Endothelial cell (in vitro differentiated cells): ENCODE measurements around the gene SLC37A1. TPM values are rescaled to one million over a fixed set of nuclear protein-coding genes. Genes with fewer than 3 reads are reported as not detected.

Experiments
- DNase-seq: peaks from one replicate; pipeline ENCODE4 v3.0.0; 2021; ENCODE audit warnings: low spot score
- H3K27ac Mint-ChIP-seq: one replicate; pipeline ENCODE4 v1.8.0; 2021; ENCODE audit warnings: mixed read lengths, inconsistent platforms; ENCODE audit not compliant: unreplicated experiment
- H3K27me3 Mint-ChIP-seq: one replicate; pipeline ENCODE4 v1.8.0; 2021; ENCODE audit warnings: mild to moderate bottlenecking, moderate library complexity, mixed read lengths, inconsistent platforms; ENCODE audit not compliant: unreplicated experiment
- H3K36me3 Mint-ChIP-seq: one replicate; pipeline ENCODE4 v1.8.0; 2021; ENCODE audit warnings: mild to moderate bottlenecking, low read depth, mixed read lengths, inconsistent platforms; ENCODE audit not compliant: unreplicated experiment
- H3K4me1 Mint-ChIP-seq: one replicate; pipeline ENCODE4 v1.8.0; 2021; ENCODE audit warnings: mild to moderate bottlenecking, mixed read lengths, inconsistent platforms; ENCODE audit not compliant: unreplicated experiment
- H3K4me3 Mint-ChIP-seq: one replicate; pipeline ENCODE4 v1.8.0; 2021; ENCODE audit warnings: mild to moderate bottlenecking, mixed read lengths, inconsistent platforms; ENCODE audit not compliant: unreplicated experiment
- H3K9me3 Mint-ChIP-seq: one replicate; pipeline ENCODE4 v1.8.0; 2021; ENCODE audit warnings: mixed read lengths, inconsistent platforms; ENCODE audit not compliant: unreplicated experiment
- total RNA-seq: library from RNA; stranded (reverse); fragmentation: NEBNext Ultra II Directional; extraction: Animal tissue kit (Norgen Biotek cat#: 25700); gene quantifications from one replicate; pipeline ENCODE4 v1.2.1, GENCODE V29; 2021; ENCODE audit not compliant: unreplicated experiment
- TF ChIP-seq, protein P1 (sequence below): fragments of 200-600 bp; sonication (generic); IDR thresholded peaks from one replicate; pipeline ENCODE4 v1.5.0; 2021; ENCODE audit warnings: antibody characterized with exemption; ENCODE audit not compliant: unreplicated experiment

SLC37A1 gene
- total RNA-seq, 1 donor from 2014 or later: 12.3 TPM

DNA sequence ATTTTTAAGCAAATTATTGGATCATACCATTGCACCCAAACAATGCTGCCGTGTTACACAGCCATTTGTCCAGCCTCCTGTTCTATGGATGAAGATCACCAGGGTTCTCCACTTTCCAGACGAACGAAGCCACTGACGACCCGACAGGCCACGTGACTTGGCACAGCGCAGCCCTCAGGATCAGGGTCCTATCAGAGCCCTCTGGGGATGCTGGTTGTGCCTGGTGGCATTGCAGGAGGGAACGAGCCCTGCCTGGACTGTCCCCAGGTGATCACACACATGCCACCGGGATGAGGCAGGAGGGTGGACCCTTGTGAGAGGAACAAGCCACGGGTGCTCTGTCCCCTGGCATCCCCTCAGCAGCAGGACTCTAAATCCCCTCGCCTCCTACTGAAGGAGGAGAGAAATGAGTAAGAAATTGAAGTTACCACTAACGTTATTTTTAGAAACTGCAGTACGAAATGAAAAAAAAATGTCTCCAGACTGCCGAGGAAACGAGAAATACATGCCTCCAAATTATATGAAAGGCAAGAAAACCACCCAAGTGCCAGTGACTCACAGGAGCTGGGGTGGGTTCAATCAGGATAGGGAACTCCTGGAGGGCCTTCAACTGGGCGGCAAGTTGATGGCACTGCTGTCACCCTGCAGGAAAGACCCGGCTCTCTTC is 81.1 kb downstream of the SLC37A1 start:
- Mint-ChIP-seq H3K4me1 (peaks cover 5% of the 10 kb centered on the region), H3K4me3 (no peak overlapping the region), H3K9me3 (no peaks in the 10 kb centered on the region), H3K27me3 (peaks cover 5% of the 10 kb centered on the region), H3K27ac (no peak overlapping the region), H3K36me3 (peaks cover 10% of the 10 kb centered on the region)
- no peak for DNase-seq
- TF ChIP-seq, protein P1, sequence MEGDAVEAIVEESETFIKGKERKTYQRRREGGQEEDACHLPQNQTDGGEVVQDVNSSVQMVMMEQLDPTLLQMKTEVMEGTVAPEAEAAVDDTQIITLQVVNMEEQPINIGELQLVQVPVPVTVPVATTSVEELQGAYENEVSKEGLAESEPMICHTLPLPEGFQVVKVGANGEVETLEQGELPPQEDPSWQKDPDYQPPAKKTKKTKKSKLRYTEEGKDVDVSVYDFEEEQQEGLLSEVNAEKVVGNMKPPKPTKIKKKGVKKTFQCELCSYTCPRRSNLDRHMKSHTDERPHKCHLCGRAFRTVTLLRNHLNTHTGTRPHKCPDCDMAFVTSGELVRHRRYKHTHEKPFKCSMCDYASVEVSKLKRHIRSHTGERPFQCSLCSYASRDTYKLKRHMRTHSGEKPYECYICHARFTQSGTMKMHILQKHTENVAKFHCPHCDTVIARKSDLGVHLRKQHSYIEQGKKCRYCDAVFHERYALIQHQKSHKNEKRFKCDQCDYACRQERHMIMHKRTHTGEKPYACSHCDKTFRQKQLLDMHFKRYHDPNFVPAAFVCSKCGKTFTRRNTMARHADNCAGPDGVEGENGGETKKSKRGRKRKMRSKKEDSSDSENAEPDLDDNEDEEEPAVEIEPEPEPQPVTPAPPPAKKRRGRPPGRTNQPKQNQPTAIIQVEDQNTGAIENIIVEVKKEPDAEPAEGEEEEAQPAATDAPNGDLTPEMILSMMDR: no peak

DNA sequence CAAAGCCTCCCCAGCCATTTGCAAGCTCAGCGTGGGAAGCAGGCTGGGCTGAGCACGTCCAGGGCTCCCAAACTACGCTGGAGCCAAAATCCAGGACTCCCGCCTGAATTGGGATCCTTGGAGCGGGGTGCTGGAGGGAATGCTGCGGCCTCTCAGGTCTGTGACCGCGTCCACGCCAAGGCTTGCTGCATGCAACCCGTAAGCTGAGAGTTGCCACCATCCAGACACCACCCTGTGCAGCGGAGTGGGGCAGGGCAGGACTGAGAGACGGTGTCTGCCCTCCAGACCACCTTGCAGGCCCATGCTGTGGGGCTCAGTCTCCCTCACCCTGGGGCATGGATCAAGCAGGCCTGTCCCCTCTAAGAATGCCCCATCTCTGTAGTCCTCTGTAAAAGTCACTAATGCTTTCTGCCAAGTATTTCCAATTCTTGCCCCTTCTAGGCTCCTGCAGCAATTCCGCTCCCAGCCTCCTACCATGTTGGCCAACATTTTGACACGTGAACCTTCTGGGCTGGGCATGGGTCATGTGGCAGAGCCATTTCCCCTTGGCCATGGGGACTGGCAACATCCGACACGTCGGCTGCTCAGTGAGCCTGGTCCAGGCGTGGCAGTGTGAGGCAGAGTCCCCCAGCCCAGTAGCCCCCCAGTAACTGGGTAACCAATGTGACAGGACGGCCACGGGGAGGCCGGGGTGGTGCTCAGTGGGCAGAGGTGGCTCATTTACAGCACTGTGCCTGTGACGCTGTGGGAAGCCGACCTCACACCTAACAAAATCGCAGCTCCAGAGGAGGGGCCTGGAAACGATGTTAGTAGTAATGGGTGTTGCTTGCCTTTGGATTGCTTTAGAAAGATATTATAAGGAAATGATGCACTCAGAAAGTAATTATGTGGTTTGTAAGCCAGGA is 81.9 kb downstream of the SLC37A1 start:
- no peak for DNase-seq
- peaks cover 10% of the 10 kb centered on the region for H3K36me3 Mint-ChIP-seq
- H3K27me3 Mint-ChIP-seq: peaks cover 7% of the 10 kb centered on the region
- H3K4me3 Mint-ChIP-seq: no peak overlapping the region
- H3K4me1 Mint-ChIP-seq: peaks cover 5% of the 10 kb centered on the region
- H3K27ac Mint-ChIP-seq: no peak overlapping the region
- TF ChIP-seq, protein P1: no peak
- H3K9me3 Mint-ChIP-seq: no peaks in the 10 kb centered on the region

DNA sequence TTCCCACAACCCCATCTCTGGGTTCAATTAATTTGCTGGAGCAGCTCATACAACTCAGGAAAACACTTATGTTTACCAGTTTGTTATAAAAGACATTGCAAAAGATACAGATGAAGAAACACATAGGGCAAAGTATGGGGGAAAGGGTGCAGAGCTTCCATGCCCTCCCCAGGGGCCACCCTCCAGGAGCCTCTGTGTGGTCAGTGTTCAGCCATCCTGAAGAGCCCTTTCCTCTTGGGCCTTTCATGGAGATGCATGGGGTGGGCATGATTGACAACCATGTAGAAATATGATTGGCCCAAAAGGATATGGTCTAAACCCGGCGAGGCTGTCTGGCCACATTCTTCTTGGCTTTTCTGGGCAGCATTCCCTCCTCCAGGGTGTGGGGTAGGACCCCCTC is 83.0 kb downstream of the SLC37A1 start:
- Mint-ChIP-seq H3K9me3 (no peaks in the 10 kb centered on the region), H3K4me3 (no peak overlapping the region), H3K27ac (no peak overlapping the region), H3K27me3 (peaks cover 8% of the 10 kb centered on the region), H3K36me3 (peaks cover 10% of the 10 kb centered on the region), H3K4me1 (peaks cover 5% of the 10 kb centered on the region)
- no peak for DNase-seq
- TF ChIP-seq, protein P1: no peak

DNA sequence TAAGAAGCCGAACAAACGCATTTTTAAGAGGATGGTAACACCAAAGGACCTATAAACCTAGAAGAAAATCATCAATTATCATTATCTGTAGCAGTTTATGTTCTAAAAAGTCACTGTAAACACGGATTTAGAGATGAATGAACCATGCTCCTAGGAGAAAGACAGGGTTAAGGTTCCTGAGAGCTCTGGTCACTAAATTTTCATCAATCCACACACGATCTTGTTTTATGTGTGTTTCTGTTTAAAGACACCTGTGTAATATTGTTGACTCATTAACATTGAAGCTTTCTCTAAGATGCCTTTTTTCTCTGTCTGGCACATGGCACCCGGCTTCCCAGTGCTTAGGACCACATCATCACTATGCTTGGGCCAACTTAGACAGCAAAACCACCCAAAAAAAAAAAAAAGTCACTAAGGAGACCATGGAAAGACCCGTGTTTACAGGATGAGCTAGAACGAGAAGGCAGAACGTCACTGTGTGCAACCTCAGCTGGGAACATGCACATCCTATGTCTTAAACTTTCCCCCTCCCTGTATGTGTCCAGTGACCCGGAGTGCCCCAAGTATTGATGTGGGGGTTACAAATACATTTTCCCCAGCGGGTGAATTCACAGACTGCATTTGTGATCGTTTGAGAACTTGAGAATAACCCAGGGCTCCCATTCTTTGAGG is 84.0 kb downstream of the SLC37A1 start:
- Mint-ChIP-seq H3K36me3 (peaks cover 10% of the 10 kb centered on the region), H3K27me3 (peaks cover 8% of the 10 kb centered on the region), H3K4me1 (peaks cover 2% of the 10 kb centered on the region), H3K27ac (no peak overlapping the region), H3K9me3 (no peaks in the 10 kb centered on the region), H3K4me3 (no peak overlapping the region)
- TF ChIP-seq, protein P1: no peak
- no peak for DNase-seq
